ENCODE results near the gene BCR. TPM values are rescaled to one million over a fixed set of nuclear protein-coding genes. Genes with fewer than 3 reads are reported as not detected.

The BCR gene
- 16.1 and 17.1 TPM in 2 replicates for total RNA-seq (2014; rRNA removed; shearing (Covaris generic))

DNA sequence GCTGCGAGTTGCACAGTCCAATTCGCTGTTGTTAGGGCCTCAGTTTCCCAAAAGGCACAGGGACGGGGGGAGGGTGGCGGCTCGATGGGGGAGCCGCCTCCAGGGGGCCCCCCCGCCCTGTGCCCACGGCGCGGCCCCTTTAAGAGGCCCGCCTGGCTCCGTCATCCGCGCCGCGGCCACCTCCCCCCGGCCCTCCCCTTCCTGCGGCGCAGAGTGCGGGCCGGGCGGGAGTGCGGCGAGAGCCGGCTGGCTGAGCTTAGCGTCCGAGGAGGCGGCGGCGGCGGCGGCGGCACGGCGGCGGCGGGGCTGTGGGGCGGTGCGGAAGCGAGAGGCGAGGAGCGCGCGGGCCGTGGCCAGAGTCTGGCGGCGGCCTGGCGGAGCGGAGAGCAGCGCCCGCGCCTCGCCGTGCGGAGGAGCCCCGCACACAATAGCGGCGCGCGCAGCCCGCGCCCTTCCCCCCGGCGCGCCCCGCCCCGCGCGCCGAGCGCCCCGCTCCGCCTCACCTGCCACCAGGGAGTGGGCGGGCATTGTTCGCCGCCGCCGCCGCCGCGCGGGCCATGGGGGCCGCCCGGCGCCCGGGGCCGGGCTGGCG is at the start of gene BCR:
Gene BCR (plus strand): TSS at position 209 of the 592 bp plus-strand sequence. CDS start 452 bp downstream, outside the sequence.

DNA sequence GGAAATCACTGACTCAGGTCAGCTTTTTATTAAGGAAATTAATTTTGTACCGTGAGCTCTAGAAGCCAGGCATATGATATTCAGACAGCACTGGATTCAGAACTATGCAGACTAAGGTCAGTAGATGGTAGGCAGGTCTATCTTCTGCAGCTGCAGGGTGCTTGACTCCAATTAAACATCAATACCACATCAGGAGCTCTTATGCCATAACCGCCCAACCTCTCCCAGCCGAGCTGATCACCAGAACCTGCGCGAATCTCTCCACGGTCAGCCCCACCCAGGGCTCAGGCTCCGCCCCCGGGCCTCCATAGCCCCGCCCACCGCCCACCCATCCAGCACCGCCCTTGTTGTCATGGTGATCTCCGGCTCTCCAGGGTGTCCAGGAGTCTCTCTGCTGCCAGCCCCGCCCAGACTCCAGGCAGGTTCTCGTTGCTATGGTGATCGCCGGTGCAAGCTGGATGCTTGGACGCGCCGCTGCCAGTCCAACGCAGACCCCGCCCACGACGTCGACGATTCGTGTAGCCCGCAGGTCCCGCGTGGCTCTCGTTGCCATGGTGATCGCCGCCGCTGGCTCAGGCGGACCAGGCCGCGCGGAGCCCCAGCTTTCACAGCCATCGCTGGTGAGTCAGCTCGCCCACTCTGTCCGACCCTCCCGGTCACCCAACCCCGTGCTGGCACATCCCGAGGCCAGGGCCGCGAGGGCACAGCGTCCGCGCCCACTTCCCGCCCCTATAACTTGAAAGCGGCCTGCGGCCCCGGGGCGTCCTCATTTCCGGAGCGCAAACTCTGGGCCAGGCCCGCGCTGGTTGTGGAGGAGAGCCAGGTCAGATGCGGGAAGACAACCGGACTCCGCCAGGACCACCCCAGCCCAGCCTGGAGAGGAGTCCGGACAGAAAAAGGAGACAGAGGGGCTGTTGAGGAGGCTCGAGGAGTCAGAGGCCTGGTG is 35.1 kb upstream of the BCR start, which contains the start of gene RAB36:
Gene RAB36 (plus strand): TSS at position 546 of the 946 bp plus-strand sequence. CDS start 1,140 bp downstream, outside the sequence.

Small RNA genes within 50 kb of the gene (small RNA-seq; reads per million reads assigned to genes)
- gene BCRP8 = not detected
- gene RF00017 = not detected
- not detected for gene RF00066
- gene RN7SL263P = not detected

Other genes starting within 250 kb of the BCR start
- 1.2 and 2.1 TPM in 2 replicates for gene GNAZ, start 110.0 kb upstream of the BCR start, total RNA-seq (2014; rRNA removed; shearing (Covaris generic))
- 1.7 TPM in 1 of 2 replicates, not detected in the other for gene RSPH14, start 38.5 kb upstream of the BCR start, total RNA-seq (2014; rRNA removed; shearing (Covaris generic))
- 3.6 and 3.7 TPM in 2 replicates for gene RAB36, start 35.0 kb upstream of the BCR start, total RNA-seq (2014; rRNA removed; shearing (Covaris generic))